Stimulated activated naive CD8-positive, alpha-beta T cell treated with anti-CD3 and anti-CD28 coated beads, Interleukin-15, Interleukin-2, amounts not matched to agents 100 ng/mL and 50 ng/mL, for 24 hours (primary cell): ENCODE measurements around the gene TRAPPC12.
"Not testable (repeated sequence)": the region's sequence is repeated elsewhere in the genome, so short reads cannot be mapped to it uniquely, and the experiment has no call there.

Experiments used
- H3K27ac Mint-ChIP-seq: one replicate; pipeline ENCODE4 v1.8.0; 2021; ENCODE audit warnings: mild to moderate bottlenecking, mixed read lengths
- H3K27me3 Mint-ChIP-seq: one replicate; pipeline ENCODE4 v1.8.0; 2021; ENCODE audit warnings: mixed read lengths
- H3K36me3 Mint-ChIP-seq: one replicate; pipeline ENCODE4 v1.8.0; 2021; ENCODE audit warnings: low read depth, mixed read lengths
- H3K4me1 Mint-ChIP-seq: one replicate; pipeline ENCODE4 v1.8.0; 2021; ENCODE audit warnings: low read depth, mixed read lengths
- H3K4me3 Mint-ChIP-seq: one replicate; pipeline ENCODE4 v1.8.0; 2021; ENCODE audit warnings: mild to moderate bottlenecking, mixed read lengths
- H3K9me3 Mint-ChIP-seq: one replicate; pipeline ENCODE4 v1.8.0; 2021; ENCODE audit warnings: mixed read lengths

Gene TRAPPC12

DNA sequence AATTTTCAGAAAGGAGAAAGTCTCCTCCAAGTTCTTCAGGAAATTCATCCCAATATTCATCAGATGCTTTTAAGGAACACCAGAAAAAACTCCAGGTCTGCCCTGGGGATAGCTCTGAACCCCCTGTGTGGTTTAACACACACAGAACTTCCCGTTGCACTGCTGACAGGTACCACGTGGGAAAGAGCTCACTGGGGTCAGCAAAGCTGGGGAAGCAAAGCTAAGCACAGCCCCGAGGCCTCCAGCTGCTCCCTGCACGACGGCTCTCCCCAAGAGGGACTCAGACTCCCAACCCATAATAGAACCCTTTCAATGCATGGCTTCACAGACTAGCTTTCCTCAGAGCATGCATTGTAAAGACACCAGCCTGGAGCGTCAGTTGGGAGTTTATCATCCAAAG is 111.8 kb downstream of the TRAPPC12 start:
- Mint-ChIP-seq H3K4me3 (no peak overlapping the region), H3K4me1 (no peaks in the 10 kb centered on the region), H3K27ac (no peak overlapping the region), H3K27me3 (no peaks in the 10 kb centered on the region), H3K9me3 (no peaks in the 10 kb centered on the region), H3K36me3 (no peaks in the 10 kb centered on the region)

DNA sequence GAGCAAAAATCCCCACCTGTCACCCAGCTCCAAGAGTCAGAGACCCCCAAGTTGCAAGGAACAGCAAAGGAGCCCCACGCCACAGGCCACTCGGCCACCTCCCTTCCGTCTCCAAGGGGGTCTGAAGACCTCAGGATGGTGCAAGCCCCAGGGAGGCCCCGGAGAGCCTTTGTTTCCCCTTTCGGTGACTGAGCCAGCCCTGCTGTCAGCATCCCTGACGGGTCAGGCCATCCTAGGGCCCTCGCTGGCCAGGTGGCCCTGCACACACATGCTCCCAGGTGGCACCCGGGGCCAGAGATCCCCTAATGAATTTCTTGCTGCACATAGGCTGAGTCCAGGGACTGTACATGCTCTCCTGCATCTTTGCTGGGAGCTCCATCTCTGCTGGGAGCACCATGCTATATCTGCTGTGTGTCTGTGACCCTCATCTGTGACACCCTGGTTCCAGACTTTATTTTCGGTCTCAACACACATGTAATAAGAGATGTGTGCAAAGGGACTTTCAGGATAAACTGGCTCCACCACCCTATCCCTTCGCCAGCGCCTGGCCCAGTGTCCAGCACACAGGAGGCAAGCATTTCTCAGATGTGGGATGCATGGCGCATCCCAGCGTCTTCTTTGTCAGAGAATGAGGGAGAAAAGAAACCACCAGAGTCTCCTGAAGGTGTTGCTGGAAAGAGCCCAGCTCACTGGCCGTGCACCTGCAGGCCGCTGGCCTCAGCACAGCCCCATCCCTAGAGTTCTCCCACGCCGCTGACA is 112.4 kb downstream of the TRAPPC12 start:
- Mint-ChIP-seq H3K4me3 (no peak overlapping the region), H3K9me3 (no peaks in the 10 kb centered on the region), H3K27ac (no peak overlapping the region), H3K4me1 (no peaks in the 10 kb centered on the region), H3K27me3 (no peaks in the 10 kb centered on the region), H3K36me3 (peaks cover 2% of the 10 kb centered on the region)

DNA sequence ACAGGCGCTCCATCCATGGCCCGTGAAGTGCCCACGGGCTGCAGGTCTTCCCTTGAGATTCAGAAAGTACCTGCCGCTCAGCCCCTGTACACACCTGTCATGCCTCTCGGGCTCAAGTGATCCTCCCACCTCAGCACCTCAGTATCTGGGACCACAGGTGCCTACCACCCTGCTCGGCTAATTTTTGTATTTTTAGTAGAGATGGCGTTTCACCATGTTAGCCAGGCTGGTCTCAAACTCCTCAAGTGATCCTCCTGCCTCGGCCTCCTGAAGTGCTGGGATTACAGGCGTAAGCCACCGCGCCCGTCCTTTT is 112.9 kb downstream of the TRAPPC12 start:
- not testable (repeated sequence) for H3K4me3 Mint-ChIP-seq, H3K9me3 Mint-ChIP-seq, H3K36me3 Mint-ChIP-seq, H3K27ac Mint-ChIP-seq, H3K4me1 Mint-ChIP-seq, H3K27me3 Mint-ChIP-seq

DNA sequence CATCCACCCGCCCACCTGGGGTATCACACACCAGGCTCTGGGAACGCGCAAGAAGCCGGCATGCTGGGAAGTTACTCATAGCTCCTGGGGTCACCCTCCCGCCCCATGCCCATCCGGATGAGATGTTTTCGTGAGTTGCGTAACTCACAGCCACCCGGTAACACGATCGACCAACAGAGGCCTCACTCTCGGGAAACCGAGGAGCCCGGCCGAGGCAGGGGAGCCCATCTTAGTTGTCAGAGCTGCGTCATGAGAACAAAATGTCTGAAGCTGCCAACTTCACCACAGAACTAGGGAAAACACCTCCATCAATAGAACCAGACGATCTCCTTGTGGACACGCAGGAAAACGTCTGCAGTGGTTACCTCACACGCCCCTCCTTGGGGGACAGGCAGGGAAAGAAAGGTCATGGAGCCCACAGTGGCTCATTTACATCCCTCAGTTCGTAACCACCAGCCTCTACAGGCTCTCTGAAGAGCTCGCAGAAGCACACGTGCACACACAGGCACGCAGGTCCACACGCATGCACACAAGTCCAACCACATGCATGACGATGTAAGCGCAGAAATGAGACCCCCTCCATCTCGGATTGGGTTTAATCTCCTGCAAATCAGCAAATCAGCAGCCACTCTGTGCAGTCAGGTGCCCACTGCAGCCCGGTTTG is 113.6 kb downstream of the TRAPPC12 start:
- Mint-ChIP-seq H3K36me3 (peaks cover 13% of the 10 kb centered on the region), H3K27ac (no peak overlapping the region), H3K27me3 (no peaks in the 10 kb centered on the region), H3K9me3 (no peaks in the 10 kb centered on the region), H3K4me3 (no peak overlapping the region), H3K4me1 (no peaks in the 10 kb centered on the region)

DNA sequence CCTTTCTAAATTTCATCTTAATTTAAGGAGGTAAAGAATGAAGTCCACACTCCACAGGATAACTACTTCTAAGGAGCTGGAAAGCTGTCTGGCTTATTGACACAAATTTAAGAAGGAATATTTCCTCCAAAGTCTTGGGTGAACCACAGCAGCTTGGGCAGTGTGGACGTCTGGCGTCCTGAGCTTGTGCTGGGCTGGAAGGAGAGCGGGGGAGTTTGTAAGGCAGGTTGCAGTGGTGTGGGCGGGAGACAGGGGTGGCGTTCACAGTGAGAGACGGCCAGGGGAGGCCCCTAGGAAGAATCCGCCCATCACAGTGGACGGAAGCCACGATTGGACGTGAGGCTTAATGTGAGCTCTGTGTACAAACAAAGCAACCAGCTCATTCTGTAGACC is 114.1 kb downstream of the TRAPPC12 start:
- H3K4me1 Mint-ChIP-seq = no peaks in the 10 kb centered on the region
- H3K9me3 Mint-ChIP-seq = no peaks in the 10 kb centered on the region
- no peaks in the 10 kb centered on the region for H3K27me3 Mint-ChIP-seq
- no peak overlapping the region for H3K4me3 Mint-ChIP-seq
- no peak overlapping the region for H3K27ac Mint-ChIP-seq
- H3K36me3 Mint-ChIP-seq = peaks cover 18% of the 10 kb centered on the region

DNA sequence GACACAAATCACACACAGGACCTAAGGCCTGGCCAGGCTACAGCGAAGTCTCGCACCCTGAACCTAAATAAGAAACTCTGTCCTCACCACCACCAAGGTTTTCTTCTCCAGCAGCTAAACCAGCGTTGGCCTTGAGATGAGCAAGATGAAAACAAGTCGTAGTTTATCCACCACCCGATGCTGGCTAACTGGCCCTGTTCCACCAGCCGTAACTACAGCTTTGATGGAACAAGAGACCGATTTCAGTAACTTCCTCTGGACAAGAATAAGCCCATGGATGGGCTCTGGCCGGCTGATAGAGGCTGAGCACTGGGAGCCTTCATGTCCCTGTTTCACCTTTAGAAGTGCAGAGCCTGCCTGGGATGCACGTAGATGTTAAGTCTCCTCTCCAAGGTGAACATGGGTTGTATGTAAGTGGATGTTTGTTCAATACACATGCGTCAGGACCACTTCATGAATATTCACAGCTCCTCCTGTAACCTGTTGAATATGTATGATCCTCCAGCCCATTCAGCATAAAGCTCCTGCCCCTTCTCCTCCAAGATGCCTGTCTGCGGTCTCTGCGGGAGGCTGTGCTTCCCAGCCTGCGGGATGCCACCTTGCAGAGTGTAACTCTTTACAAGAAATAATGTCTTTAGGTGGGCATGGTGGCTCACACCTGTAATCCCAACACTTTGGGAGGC is 115.6 kb downstream of the TRAPPC12 start:
- H3K36me3 Mint-ChIP-seq = peaks cover 29% of the 10 kb centered on the region
- no peaks in the 10 kb centered on the region for H3K27me3 Mint-ChIP-seq
- no peak overlapping the region for H3K4me3 Mint-ChIP-seq
- no peaks in the 10 kb centered on the region for H3K4me1 Mint-ChIP-seq
- no peaks in the 10 kb centered on the region for H3K9me3 Mint-ChIP-seq
- H3K27ac Mint-ChIP-seq = no peak overlapping the region

DNA sequence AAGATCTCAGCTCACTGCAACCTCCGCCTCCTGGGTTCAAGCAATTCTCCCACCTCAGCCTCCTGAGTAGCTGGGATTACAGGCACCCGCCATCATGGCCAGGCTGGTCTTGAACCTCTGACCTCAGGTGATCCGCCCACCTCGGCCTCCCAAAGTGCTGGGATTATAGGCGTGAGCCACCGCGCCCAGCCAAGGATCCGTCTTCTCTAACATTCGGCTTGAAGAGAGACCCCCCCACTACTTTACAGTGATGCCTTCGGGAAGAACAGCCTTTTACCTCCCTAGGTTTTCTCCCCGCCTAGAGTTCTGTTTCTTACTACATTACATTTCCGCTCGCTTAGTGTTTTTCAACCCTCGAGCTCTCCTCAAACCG is 117.2 kb downstream of the TRAPPC12 start:
- not testable (repeated sequence) for H3K9me3 Mint-ChIP-seq, H3K4me1 Mint-ChIP-seq, H3K27ac Mint-ChIP-seq, H3K27me3 Mint-ChIP-seq, H3K4me3 Mint-ChIP-seq
- peaks cover 35% of the 10 kb centered on the region for H3K36me3 Mint-ChIP-seq

DNA sequence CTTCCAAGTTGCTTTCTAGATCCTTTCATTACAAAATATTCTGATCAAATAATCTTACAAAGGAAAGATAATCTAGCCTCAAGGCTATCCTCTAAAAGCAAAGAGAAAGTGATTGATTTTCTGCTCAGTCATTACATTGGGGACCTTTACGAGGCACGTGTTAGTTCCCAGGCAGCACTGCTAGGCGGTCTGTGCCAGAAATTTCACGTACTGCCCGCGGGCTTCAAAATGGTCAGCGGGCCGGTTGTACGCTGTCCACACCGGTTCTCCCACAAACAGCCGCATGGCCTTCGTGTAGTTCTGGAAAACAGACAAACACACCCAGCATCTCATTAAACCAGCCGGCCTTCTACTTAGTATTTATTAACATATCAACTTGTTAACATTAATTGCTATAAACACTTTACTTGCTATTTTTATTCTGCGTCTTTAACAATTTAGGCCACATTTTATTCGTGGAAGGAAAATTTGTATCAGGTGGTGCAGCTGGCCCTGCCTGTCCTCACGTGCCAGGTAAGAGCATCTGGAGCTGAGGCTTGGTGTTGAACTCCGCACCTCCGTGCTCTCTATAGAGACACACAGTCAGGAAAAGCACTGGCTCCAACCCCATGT is 119.4 kb downstream of the TRAPPC12 start:
- Mint-ChIP-seq H3K27ac (no peak overlapping the region), H3K36me3 (peaks cover 46% of the 10 kb centered on the region), H3K27me3 (no peaks in the 10 kb centered on the region), H3K9me3 (no peaks in the 10 kb centered on the region), H3K4me1 (no peaks in the 10 kb centered on the region), H3K4me3 (no peak overlapping the region)

DNA sequence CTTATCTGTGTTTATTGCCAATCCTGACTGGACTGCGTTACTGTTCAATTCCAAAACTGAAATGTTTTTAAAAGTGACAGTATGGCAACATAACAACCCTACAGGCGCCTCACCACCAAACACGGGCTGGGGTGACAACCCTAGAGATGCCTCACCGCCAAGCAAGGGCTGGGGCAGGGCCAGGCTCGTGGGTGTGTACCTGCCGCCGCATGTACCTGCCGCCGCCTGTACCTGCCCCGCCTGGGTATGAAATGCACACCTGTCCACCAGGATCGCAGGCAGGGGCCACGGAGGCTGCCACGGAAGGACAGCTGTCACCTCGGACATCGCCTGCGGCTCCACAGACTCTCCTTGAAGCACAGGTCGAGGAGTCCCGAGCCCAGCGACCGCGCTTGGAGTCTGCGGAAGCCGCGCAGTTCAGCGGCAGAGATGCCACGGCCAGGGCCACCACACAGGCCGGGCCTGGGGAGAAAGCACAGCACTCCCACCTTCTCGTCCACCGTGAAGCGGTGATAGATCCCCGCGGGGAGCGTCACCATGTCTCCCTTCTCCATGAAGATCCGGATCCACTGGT is 120.9 kb downstream of the TRAPPC12 start:
- H3K27ac Mint-ChIP-seq = no peak overlapping the region
- peaks cover 59% of the 10 kb centered on the region for H3K36me3 Mint-ChIP-seq
- no peak overlapping the region for H3K4me3 Mint-ChIP-seq
- H3K4me1 Mint-ChIP-seq = no peaks in the 10 kb centered on the region
- H3K27me3 Mint-ChIP-seq = no peaks in the 10 kb centered on the region
- no peaks in the 10 kb centered on the region for H3K9me3 Mint-ChIP-seq

DNA sequence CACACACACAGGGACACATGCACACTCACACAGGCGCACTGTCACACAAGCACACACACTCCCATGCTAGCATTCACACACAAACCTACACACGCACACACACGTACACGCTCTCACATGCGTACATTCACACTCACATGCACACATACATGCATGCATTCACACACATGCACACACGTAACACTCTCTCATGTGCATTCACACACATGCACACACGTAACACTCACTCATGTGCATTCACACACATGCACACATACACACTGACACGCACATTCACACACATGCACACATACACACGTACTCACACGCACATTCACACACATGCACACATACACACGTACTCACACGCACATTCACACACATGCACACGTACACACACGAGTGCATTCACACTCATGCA is 123.6 kb downstream of the TRAPPC12 start:
- Mint-ChIP-seq H3K9me3 (no peaks in the 10 kb centered on the region), H3K4me3 (no peak overlapping the region), H3K36me3 (peaks cover 68% of the 10 kb centered on the region), H3K4me1 (no peaks in the 10 kb centered on the region), H3K27me3 (no peaks in the 10 kb centered on the region), H3K27ac (no peak overlapping the region)

DNA sequence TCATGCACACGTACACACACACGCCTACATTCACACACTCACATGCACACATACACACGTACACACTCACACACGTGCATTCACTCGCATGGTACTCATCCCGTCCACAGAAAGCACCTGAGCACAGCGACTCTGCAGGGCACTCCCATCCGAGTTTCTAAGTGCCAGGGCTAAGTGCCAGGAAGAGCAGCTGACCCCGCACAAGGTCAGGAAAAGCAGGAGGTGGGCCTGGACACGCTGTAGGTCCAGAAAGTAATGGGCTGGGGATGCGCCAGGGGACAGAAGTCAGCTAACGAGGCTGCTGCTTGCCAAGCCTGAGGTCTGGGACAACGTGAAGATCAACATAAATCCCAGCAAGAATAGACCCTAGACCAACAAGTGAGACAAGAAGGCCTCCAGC is 124.0 kb downstream of the TRAPPC12 start:
- H3K27ac Mint-ChIP-seq = no peak overlapping the region
- peaks cover 67% of the 10 kb centered on the region for H3K36me3 Mint-ChIP-seq
- no peaks in the 10 kb centered on the region for H3K4me1 Mint-ChIP-seq
- H3K4me3 Mint-ChIP-seq = no peak overlapping the region
- no peaks in the 10 kb centered on the region for H3K9me3 Mint-ChIP-seq
- no peaks in the 10 kb centered on the region for H3K27me3 Mint-ChIP-seq

DNA sequence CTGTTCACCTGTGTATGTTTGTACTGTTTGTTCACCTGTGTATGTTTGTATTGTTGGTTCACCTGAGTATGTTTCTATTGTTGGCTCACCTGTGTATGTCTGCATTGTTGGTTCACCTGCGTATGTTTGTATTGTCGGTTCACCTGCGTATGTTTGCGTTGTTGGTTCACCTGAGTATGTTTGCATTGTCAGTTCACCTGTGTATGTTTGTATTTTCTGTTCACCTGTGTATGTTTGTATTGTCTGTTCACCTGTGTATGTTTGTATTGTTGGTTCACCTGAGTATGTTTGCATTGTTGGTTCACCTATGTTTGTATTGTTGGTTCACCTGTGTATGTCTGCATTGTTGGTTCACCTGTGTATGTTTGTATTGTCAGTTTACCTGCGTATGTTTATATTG is 125.2 kb downstream of the TRAPPC12 start:
- H3K36me3 Mint-ChIP-seq = peaks cover 60% of the 10 kb centered on the region

DNA sequence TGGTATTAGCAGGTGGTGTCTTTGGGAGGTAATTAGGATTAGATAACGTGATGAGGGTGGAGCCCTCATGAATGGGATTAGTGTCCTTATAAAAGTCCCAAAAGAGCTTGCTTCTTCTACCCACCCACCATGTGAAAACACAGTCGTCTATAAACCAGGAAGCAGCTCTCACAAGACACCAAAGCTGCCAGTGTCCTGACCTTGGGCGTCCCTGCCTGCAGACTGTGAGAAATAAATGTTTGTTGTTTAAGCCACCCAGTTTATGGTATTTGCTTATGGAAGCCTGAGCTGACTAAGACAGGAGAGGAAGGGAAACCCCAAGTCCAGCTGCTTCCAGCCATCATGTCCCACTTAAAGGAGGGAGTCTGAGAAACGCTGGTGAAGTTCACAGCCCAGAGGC is 126.3 kb downstream of the TRAPPC12 start:
- Mint-ChIP-seq H3K36me3 (peaks cover 65% of the 10 kb centered on the region), H3K27me3 (no peaks in the 10 kb centered on the region), H3K4me3 (no peak overlapping the region), H3K4me1 (no peaks in the 10 kb centered on the region), H3K9me3 (no peaks in the 10 kb centered on the region), H3K27ac (no peak overlapping the region)

More for the DNA sequence above, 125.2 kb downstream of the TRAPPC12 start:
- Mint-ChIP-seq H3K27ac (no peak overlapping the region), H3K4me1 (no peaks in the 10 kb centered on the region), H3K9me3 (no peaks in the 10 kb centered on the region), H3K4me3 (no peak overlapping the region), H3K27me3 (no peaks in the 10 kb centered on the region)

DNA sequence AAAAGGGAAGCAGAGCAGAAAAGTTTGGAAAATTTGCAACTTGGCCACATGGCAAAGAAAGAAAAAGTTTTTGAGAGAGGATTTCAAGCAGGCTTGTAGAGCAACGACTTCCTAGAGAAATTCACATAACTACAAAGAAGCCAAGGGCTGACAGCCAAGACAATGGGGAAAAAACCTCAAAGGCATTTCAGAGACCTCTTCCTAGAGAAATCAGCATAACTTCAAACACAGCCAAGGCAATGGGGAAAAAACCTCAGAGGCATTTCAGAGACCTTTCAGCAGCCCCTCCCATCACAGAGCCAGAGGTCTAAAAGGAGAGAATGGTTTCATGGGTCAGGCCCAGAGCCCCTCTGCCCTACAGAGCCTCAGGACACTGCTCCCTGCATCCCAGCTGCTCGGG is 132.6 kb downstream of the TRAPPC12 start:
- Mint-ChIP-seq H3K27ac (no peak overlapping the region), H3K27me3 (no peaks in the 10 kb centered on the region), H3K36me3 (peaks cover 66% of the 10 kb centered on the region), H3K9me3 (peaks cover 6% of the 10 kb centered on the region), H3K4me3 (no peak overlapping the region), H3K4me1 (no peaks in the 10 kb centered on the region)
